Pons (tissue), 1 donor: Measurements from ENCODE around the gene GALC.

Experiments used
- DNase-seq: peaks from one replicate; pipeline ENCODE4 v3.0.0-alpha.2; 2016; ENCODE audit warnings: low spot score

GALC gene

DNA sequence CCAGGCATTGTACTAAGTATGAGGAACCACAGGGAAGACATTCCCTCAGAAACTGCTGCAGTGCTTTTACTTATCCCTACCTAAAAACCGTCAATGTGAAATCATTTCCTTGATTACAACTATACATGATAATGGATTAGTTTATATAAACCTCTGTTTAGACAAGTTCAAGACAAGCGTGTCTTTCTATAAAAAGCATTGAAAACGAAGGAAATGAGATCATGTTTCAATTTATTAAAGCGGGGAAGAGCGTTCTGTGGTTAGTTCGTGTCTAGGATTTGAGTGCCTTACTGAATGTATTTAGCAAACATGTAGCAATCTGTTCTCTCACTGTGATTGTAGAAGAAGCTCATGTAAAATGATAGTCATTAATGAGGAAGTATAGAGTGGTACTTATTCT is 37.5 kb downstream of the GALC start:
- no peak for DNase-seq

DNA sequence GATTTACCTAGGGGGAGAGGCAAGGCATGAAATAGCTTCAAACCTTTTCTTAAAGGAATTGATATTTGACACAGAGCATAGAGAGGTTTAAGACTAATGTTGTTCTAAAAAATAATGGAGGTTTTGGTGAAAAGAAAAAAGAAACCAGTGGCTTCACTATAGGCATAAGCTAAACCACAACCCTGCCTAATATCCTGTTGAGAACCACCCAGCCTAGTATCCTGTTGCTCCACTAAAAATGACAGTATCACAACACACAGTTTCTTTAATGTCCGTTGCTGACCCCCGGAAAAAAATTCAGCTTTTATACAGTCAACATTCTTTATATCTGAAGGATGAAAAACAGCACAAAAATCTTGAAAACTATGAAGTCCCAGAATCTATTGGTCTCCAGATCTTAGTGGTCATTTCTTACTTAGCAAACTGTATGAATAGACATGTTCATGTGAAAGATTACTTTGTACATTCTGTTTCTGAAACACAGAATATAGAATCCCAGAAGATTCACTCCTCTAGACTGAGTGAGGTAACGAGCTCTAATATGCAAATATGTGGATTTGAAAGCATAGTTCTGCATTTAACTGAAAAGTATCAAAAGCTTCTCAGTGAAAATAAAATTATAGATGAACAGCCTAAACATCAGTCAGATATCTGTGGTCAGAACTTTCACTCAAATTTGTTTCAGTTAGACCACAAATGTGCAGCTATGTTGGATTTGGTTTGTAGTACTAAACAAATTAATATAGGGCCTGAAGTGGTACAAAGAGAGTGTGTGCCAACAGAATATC is 40.5 kb downstream of the GALC start:
- no peak for DNase-seq

DNA sequence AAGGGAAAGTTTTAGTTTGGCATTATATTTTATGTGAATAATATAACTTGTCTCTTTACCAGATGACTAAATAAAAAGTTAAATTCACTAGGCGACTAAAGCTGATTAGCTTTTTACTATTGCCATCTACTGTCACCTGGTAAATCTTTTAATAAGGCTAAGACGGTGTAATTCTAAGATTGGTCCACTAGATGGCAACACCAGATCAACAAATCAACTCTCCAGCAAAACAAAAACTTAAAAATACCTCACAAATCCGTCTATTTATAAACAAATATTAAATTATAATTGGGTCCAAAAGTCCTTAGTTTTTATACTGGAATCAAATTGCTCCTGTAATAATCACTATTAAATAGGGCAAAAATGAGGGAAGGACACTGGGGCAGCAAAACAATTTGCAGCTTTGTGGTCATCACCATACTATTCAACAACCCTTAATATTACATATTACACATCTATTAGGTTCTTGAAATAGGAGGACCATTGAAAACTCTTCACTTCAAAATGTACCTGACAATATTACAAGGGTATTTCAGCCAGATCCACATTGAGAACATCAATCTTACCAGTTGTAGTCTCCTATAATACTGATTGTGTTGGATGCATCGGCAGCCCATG is 47.9 kb downstream of the GALC start:
- DNase-seq, result peak; percentile 72

DNA sequence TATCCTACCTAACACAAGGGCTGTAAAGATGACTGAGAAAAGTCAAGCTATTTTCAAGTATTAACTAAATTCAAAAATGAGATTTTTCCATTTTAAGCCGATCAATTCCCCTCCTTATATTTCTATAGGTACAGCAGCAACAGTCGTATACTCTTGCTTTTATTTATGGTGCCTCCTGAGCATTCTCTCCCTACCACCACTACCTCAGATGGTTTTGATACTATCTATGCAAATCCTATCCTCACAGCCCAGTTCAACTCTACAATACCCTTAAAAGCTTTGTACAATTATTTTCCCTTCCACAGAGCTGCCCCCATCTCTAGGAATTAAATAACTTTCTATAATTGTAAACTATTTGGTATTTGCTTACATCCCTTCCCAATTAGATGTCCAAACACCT is 52.1 kb downstream of the GALC start:
- DNase-seq, result no peak

DNA sequence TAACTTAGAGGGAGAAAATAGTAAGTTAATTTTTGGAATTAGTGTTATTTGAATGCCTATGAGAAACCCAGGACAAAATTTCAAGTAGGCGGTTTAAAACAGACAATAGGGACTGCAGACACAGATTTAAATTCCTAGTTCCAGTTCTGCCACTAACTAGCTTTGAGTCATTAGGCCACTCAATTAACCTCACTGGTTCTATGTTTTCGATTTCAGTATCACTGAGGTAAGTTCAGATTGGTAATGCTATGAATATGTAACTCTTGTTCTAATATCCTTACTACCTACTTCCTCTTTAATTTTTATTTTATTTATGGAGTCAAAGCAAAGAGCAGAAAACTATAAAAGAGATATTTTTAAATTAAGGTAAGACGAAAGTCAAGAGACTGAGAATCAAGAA is 52.6 kb downstream of the GALC start:
- DNase-seq, result no peak

DNA sequence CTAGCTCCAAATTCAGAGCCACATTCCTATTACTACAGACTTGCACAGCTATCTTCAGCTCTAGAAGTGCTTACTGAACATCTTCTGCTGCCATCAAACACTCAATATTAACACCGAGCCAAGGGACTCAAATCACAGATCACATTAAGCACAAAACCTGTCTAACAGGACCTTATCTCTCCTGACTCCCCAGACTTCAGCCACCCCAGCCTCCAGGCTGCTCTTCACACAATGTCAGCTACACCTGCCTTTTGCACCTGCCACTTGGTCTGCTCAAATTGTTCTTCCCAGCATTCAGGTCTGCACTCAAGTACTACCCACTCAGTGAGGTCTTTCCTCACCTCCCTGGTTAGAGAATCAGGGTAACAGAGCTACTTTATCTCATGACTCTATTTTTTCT is 57.1 kb downstream of the GALC start:
- DNase-seq, result no peak

DNA sequence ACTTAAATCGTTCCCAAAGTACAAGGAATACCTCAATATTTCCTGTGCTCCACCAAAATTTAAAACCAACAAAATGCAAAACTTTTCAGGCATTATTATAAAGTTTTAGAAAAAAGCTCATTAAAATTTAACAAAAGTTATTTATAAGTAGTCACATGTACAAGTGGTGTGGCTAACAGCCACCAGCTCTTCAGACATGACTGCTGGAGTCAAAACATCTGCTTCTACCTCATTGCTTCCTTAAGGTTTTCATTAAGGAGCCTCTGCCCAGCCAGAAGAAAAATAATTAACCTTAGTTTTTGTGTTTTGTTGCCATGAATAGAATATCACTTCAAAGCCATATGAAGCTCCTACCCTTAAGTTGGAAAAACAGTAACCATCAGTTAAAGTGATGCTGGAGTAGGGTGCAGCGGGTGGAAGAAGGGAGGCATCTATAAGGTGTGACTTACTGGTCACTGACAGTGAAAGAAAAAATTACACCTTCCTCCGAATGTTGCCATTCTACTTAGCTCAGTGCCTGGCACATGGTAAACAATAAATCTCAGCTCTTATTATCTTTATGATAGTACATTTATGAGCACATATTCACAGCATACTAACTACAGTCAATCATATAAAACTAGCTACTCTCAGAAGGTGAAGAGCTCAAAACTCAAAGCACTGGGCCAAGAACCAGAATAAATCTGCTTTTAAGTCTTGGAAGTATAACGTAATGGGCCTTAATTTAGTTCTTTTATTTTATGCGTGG is 57.7 kb downstream of the GALC start:
- no peak for DNase-seq

DNA sequence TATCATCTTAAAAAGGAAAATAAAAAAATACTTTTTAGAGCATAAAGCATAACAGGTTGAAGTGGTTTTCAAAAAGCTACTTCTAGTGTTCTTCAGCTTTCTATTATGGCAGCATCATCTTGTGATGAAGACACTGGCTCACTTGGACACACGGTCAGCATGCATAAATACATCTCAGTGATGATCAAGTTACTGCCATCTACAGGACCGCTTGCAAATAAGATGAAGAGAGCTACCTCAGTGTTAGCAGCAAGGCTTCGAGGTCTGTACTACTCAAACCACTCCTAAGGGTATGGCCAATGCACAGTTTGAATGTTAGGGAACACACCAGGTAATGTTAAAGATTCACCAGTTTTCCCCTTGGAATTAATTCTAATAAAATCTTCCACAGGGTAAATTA is 58.8 kb downstream of the GALC start:
- peak; percentile 26 for DNase-seq

DNA sequence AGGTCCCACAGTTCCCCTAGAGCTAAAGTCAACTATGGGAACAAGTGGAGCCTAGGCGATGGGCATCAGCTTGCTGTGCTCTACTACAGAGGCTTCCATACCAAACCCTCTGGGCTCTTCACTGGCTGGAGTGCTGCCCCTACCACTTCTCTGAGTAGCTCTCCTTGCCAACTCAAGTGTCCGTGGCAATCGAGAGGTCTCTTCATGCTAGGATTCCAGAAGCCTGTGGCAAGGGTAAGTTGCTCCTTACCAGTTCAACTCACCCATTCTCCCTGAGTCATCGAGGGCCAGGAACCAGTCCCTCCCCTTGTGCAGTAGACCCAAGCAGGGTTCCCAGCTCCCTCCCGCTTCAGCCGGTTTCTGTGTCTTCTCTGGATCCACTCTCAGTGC is 76.1 kb downstream of the GALC start:
- no peak for DNase-seq

DNA sequence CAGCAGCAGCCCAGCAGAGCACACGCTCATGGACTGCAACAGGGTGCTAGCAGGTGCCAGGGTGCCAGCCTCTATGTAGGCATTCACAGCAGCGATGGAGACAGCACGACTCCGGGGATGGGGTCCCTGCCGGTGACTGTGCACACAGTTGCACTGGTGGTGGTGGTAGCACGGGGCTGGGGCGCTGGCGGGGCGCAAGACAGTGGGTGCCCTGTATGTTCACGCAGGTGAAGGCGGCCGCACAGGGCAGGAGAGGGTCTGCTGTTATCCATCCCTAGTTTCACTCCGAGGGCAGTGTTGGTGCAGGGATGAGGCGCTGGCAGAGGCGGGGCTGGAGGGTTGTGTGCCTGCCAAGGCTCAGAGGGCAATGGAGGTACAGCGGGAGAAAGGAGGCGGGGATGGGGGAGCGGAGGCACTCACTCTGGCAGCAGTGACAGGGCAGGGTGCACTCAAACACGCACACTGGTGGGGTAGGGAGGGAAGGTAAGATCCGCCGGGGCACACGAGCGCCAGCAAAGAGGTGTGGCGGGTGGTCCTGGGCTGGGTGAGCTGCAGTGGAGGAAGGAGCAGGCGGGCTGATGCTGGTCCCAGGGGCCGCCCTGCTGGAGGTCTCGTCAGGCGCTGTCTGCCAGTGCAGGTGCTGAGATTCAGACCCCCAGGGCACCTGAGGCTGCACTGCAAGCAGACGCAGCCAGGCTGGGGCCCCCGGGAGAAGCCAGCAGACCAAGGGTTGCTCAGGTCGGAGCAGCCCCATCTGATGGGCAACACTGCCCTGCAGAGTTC is 76.7 kb downstream of the GALC start:
- no peak for DNase-seq

DNA sequence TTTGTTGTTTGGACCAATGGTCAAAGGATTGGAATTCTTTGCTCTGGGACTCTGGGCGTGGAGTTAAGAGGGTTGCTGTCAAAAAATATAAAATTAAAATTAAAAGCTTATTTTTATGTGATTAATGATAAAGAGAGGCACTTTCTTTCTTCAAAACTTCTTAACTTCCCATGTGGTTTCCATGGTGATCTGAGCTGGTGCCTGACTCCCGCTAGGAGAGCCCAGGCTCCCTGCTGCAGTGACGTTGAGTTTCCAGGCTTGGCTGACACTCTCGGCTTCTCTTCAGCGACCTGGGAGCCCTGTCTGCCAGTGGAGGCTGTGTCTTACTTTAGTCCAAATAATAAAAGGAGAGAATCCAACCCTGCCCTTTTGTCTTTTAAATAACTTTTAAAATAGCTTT is 84.4 kb downstream of the GALC start:
- DNase-seq, result no peak

DNA sequence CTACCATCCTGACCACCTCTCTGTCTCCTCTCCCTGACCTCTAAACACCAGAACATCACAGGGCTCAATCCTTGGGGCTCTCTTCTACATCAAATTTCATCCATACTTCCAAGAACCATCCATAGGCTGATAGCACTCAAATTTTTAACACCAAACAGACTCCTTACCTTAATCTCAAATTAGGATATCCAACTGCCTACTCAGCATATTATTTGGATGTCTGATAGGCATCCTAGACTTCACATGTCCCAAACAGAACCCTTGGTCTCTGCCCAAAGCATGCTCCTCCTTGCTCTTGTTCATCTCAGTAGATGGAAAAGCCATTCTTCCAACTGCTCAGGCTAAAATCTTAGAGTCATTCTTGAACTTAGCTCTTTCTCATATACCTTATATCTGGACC is 91.3 kb downstream of the GALC start:
- no peak for DNase-seq

DNA sequence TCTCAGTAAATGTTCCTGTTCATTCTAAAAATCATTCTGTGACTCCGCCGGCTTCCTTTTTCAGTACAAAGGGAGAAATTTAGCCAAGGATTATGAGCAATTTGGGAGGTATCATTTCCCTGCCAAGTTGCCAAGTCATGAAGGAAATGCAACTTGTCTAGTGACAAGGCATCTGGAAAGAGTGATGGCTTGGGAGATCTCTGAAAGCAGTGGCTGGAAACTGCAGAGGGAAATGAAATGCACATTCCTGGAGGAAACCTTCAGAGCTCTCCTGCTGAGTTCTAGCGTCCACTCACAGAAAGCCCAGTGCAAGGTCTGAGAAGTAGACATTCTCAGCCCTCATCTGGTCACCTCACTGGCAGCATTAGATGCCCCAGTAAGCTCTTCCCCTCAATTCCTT is 91.7 kb downstream of the GALC start:
- DNase-seq, result no peak

DNA sequence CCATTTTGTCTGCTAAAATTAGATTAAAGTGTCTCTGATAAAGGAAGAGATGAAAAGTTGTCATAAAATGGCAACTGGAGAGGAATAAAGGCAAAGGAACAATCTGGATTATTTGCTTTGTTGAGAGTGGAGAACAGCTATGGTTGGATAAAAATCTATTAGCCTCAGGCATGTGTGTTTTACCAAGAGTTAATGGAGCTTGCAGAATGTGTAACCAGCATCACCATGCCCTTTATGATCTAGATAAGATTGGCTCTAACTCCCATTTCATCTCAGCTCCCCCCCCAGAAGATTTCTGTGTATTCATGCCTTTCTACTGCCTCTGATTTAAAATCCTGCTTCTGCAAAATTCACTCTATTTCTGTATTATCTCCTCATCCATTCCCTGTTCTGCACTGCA is 93.8 kb downstream of the GALC start:
- no peak for DNase-seq

DNA sequence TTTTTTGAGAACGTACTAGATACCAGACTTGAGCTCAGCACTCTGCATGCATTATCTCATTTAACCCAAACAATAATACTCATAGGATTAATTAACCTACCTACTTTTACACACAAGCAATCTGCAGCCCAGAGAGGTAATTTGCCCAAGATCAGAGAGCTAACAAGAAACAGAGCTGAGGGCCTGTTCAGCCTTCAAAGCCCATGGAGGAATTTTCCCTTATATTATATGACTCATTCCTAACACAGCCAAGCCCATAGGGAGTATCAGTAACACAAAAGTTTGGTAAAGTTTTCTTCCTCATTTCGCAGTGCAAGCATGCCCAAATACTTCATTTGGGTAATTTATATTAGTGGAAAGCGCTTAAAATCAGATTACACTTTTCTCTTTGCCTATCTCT is 94.7 kb downstream of the GALC start:
- DNase-seq, result no peak

DNA sequence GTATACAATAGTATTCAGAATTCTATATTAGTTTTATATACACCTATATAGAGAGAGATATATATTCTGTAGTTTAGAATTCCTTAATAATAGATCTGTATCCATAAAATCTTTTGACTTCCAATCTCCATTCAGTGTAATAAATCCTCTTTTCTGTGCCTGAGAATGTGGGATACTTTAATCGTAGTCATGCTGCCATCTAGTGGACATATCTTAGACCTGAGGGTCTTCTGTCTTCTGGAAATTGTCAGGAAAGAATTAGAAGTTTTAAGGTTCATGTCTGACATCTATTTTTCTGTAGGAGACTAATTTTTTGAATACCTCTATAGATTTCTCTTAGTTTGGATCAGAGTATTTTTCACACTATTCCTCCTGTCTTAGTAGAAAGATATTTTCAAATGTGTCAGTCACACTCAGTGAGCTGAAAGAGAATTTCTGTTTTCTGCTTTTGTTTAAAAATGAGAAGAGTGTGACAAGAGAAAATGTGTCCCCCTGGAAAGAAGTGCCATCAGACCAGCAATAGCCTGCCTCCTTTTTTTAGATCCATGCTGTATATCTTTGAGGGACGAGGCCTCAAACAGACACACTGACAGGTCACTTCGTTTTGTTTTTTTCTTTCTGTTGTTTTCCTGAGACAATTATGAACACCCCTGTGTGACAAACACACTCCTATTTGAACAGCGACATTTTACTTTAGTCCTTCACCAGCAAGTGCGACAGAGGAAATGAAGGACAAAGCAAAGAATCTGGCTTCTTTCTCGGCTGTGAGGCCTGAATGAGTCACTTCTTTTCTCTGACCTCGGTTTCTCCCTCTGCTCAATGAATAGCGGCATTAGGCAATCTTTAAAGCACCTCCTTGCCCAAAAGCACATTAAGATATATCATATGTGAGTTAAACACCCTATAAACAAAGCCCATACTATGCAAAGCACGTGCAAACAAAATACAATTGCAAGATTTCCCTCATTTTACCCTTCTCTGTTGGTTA is 96.3 kb downstream of the GALC start:
- DNase-seq, result peak; percentile 78

DNA sequence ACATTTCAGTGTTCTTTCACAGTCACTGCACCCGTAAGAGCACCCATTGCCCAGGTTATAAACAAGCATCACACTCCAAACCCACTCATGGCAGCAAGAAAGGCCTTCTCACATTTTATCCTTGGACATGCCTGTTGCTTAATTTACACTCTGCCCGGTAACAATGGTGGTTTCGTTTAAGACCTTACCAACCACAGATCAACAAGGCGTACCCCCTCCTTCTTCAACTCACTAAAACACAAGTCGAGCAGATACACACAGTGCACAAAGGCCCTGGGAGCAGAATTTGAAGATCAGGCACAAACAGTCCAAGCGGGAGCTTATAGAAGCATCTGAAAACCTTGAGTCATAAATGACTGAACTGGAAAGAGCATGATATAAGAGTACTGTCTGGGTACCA is 98.1 kb downstream of the GALC start:
- no peak for DNase-seq

DNA sequence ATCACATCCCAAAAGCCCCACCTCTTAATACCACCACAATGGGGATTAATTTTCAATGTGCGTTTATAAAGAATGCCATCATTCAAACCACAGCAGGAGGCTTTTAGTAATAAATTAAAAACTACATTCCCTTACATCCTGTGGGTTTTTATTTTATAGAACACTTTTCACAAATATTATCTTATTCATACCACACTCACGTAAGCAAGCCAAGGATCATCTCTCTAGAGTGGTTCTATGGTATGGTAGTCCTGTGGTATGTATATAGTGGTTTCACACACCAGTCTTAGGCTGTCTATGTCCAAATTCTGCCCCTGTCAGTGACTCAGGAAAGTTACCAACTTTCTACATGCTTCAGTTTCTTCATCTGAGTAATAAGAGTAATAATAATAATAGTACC is 100.2 kb downstream of the GALC start:
- DNase-seq, result no peak

DNA sequence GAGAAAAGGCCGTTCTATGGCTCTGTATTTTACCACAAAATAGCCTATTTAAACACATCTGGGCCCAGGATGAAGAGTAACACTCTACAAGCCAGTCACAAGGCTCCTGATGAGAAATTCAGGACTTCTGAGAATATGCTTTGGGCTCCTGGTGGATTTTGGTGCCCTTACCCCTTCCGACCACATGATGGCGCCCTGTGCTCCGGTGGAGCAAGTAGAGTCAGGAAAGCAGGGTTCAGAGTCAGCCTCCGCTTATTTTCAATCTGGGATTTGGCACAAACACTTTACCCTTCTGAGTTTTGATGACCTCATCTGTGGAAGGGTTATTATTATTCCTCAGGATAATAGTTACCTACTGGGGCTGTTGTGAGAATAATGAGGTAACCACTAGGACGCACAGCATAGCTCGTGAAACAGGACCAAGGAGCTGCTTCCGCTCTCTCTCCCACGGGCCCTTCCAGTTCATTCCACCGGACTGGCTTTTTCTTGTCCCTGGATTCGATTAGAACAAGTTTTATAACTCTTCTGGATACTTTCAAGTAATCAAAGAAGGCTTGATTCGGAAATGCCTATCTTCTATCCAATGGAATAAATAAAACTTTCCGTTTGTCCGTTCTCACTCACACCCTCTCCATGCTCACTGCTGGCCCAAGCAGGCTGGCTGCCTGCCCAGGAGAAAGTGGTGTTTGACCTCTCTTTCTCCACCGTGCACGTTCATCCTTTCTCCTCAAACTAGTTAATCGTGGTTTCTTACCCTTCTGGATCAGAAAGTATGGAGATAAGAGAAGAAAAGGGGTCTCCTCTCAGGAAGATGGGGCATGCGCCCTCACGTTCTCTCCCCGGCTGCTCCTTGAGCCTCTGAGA is 104.6 kb downstream of the GALC start:
- DNase-seq, result no peak

DNA sequence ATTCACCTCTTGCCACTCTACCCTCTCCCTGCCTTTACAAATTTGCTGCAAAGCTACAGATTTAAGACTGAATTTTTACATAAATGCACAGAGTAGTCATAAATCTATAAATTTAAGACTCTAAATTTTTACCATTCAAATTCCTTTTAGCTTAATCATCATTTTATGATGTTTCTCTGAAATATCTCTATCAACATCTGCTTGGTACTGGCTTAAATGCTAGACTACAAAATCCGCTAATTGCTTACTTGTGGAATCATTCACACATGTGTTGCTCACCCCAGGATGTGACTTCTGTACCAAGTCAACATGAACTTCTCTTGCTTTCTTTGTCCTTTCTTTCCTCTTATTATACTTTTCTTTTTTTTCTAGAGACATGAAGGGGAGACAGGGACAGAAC is 109.2 kb downstream of the GALC start:
- no peak for DNase-seq
